K562 (cell line): ENCODE measurements around the gene KPNB1. TPM values are rescaled to one million over a fixed set of nuclear protein-coding genes. Genes with fewer than 3 reads are reported as not detected.

Experiments used
- ELF4 ChIP-seq: fragments of 450-650 bp; formaldehyde crosslinking; IDR thresholded peaks from 2 replicates; pipeline ENCODE4 v1.4.0; 2022; ENCODE audit warnings: missing genetic modification characterization
- FOXJ3 ChIP-seq: sonication (generic); formaldehyde crosslinking; IDR thresholded peaks from 2 replicates; pipeline ENCODE4 v1.4.0; 2020; ENCODE audit warnings: mild to moderate bottlenecking, missing genetic modification reagents
- HCFC1 ChIP-seq: IDR thresholded peaks from 2 replicates; pipeline ENCODE4 v1.6.1; 2012; ENCODE audit warnings: low read depth, low read length, improper control_type of control experiment
- MECOM ChIP-seq: fragments of 250-450 bp; sonication (Bioruptor Pico); IDR thresholded peaks from 2 replicates; pipeline ENCODE4 v1.8.0; 2022; ENCODE audit warnings: inconsistent platforms
- MTA1 ChIP-seq: fragments of 450-650 bp; IDR thresholded peaks from 2 replicates; pipeline ENCODE4 v1.6.1; 2017; ENCODE audit warnings: borderline replicate concordance
- TOE1 ChIP-seq, 2 experiments: fragments of 450-650 bp in 1 of 2; sonication (generic) in 1 of 2; formaldehyde crosslinking in 1 of 2; IDR thresholded peaks; 2 replicates each; pipeline versions ENCODE4 v1.7.1 to v1.8.0; 2016 to 2022; ENCODE audit warnings: borderline replicate concordance in 2 of 2, mild to moderate bottlenecking in 2 of 2, antibody characterized with exemption in 1 of 2, inconsistent platforms in 1 of 2, low read depth in 1 of 2, missing genetic modification reagents in 1 of 2, moderate library complexity in 1 of 2
- ZNF324 ChIP-seq: fragments of 250-450 bp; sonication (Bioruptor Pico); IDR thresholded peaks from 2 replicates; pipeline ENCODE4 v1.4.0; 2020; ENCODE audit warnings: mild to moderate bottlenecking
- ZNF354B ChIP-seq: fragments of 250-450 bp; sonication (Bioruptor Pico); IDR thresholded peaks from 2 replicates; pipeline ENCODE4 v1.4.0; 2020
- ZNF445 ChIP-seq: fragments of 250-450 bp; sonication (Bioruptor Pico); IDR thresholded peaks from 2 replicates; pipeline ENCODE4 v1.4.0; 2020; ENCODE audit warnings: low read depth, mild to moderate bottlenecking, moderate library complexity
- ZNF589 ChIP-seq: fragments of 200-800 bp; sonication (Bioruptor generic); IDR thresholded peaks from 2 replicates; pipeline ENCODE4 v1.6.1; 2016; ENCODE audit warnings: low read depth, missing genetic modification characterization, missing compliant biosample characterization
- polyA plus RNA-seq, 8 experiments: library from polyadenylated mRNA; depleted of rRNA in 4 of 8; stranded (reverse) in 5 of 8; unstranded in 3 of 8; fragments of >200 nt; fragmentation: Nextera tagmentation in 2 of 8; fragmentation: Illumina TruSeq in 1 of 8; extraction: Ambion mirVana in 2 of 8; extraction: Trizol in 1 of 8; gene quantifications; 2 replicates each; pipeline versions ENCODE4 v1.2.1 to v1.2.3, GENCODE V29; 2011 to 2014; ENCODE audit warnings: inconsistent platforms in 1 of 8, missing spikeins in 1 of 8
- total RNA-seq, 7 experiments: library from RNA; depleted of rRNA in 6 of 7; stranded (reverse); fragments of >200 nt in 6 of 7; fragmentation: Illumina TruSeq in 2 of 7; extraction: Trizol in 2 of 7; gene quantifications; 2 replicates each; pipeline versions ENCODE4 v1.2.1 to v1.2.3, GENCODE V29; 2011 to 2021; ENCODE audit warnings: low replicate concordance in 1 of 7
- TF ChIP-seq, protein P1 (sequence below), 3 experiments: fragments of 200-800 bp in 1 of 3; fragments of 250-450 bp in 1 of 3; fragments of 450-650 bp in 1 of 3; sonication (Bioruptor Pico) in 1 of 3; sonication (Bioruptor generic) in 1 of 3; formaldehyde crosslinking in 1 of 3; IDR thresholded peaks; 2 replicates each; pipeline versions ENCODE4 v1.6.1 to v1.8.0; 2016 to 2022; ENCODE audit warnings: mild to moderate bottlenecking in 2 of 3, missing genetic modification characterization in 2 of 3, missing compliant biosample characterization in 1 of 3, moderate library complexity in 1 of 3
- TF ChIP-seq, protein P2 (sequence below): fragments of 200-800 bp; sonication (Bioruptor generic); IDR thresholded peaks from 2 replicates; pipeline ENCODE4 v1.6.1; 2016; ENCODE audit warnings: missing genetic modification characterization, missing compliant biosample characterization
- TF ChIP-seq, protein P3 (sequence below), 2 experiments: fragments of 450-650 bp in 1 of 2; sonication (generic) in 1 of 2; formaldehyde crosslinking; conservative IDR thresholded peaks; 2 replicates each; pipeline versions ENCODE4 v1.4.0 to v1.8.1; 2020 to 2022; ENCODE audit warnings: mild to moderate bottlenecking in 1 of 2, missing genetic modification reagents in 1 of 2
- TF ChIP-seq, protein P4 (sequence below): sonication (generic); formaldehyde crosslinking; IDR thresholded peaks from 2 replicates; pipeline ENCODE4 v1.8.0; 2022; ENCODE audit warnings: mild to moderate bottlenecking, missing genetic modification reagents

The KPNB1 gene
- total and polyA plus RNA-seq, 9 of the 15 experiments (the other 6 are each of a cell fraction or from before 2014, with no cell fraction given), result 154 to 622 (median 354) TPM

DNA sequence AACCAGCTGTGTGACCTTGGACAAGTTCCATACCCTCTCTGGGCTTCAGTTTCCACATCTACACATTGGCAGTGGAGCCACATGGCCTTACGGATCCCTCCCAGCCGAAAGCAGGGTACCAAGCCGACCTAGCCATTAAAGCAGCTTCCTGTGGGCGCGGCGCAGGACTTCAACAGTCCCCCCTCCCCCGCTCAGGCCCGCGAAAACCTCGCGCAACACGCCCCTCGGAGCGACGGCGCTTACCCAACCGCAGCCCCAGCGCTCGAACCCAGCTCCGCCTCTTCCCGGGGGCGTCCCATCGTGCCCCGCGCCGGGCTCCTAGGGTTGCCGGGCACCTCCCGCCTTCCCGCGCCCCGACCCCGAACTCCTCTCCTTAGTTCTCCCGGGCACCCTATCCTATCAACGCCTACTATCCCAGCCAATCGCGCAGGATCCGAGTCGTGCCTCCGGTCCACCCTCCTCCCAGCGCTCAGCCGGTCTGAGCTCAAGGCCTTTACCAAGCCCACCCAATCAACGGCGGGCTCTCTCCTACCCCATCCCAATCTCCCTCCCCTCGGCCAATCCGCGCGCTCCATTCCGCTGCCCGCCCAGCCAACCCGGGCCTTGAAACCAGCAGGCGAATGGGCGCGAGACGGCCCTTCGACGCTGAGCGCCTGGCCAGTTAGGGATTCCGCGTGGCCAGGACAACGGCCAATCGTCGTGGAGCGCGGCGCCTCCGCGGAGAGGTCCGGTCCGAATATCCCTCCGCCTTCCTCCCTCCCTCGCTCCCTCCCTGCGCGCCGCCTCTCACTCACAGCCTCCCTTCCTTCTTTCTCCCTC is at the start of gene KPNB1 (continued):
- TF ChIP-seq, protein P1, sequence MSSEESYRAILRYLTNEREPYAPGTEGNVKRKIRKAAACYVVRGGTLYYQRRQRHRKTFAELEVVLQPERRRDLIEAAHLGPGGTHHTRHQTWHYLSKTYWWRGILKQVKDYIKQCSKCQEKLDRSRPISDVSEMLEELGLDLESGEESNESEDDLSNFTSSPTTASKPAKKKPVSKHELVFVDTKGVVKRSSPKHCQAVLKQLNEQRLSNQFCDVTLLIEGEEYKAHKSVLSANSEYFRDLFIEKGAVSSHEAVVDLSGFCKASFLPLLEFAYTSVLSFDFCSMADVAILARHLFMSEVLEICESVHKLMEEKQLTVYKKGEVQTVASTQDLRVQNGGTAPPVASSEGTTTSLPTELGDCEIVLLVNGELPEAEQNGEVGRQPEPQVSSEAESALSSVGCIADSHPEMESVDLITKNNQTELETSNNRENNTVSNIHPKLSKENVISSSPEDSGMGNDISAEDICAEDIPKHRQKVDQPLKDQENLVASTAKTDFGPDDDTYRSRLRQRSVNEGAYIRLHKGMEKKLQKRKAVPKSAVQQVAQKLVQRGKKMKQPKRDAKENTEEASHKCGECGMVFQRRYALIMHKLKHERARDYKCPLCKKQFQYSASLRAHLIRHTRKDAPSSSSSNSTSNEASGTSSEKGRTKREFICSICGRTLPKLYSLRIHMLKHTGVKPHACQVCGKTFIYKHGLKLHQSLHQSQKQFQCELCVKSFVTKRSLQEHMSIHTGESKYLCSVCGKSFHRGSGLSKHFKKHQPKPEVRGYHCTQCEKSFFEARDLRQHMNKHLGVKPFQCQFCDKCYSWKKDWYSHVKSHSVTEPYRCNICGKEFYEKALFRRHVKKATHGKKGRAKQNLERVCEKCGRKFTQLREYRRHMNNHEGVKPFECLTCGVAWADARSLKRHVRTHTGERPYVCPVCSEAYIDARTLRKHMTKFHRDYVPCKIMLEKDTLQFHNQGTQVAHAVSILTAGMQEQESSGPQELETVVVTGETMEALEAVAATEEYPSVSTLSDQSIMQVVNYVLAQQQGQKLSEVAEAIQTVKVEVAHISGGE (CRISPR knock-in tag; IDR thresholded peaks at IDR 0.05), result peak in 1 of 3 experiments; percentile 92; a peak in 3 of 6 replicates
- TF ChIP-seq, protein P2, sequence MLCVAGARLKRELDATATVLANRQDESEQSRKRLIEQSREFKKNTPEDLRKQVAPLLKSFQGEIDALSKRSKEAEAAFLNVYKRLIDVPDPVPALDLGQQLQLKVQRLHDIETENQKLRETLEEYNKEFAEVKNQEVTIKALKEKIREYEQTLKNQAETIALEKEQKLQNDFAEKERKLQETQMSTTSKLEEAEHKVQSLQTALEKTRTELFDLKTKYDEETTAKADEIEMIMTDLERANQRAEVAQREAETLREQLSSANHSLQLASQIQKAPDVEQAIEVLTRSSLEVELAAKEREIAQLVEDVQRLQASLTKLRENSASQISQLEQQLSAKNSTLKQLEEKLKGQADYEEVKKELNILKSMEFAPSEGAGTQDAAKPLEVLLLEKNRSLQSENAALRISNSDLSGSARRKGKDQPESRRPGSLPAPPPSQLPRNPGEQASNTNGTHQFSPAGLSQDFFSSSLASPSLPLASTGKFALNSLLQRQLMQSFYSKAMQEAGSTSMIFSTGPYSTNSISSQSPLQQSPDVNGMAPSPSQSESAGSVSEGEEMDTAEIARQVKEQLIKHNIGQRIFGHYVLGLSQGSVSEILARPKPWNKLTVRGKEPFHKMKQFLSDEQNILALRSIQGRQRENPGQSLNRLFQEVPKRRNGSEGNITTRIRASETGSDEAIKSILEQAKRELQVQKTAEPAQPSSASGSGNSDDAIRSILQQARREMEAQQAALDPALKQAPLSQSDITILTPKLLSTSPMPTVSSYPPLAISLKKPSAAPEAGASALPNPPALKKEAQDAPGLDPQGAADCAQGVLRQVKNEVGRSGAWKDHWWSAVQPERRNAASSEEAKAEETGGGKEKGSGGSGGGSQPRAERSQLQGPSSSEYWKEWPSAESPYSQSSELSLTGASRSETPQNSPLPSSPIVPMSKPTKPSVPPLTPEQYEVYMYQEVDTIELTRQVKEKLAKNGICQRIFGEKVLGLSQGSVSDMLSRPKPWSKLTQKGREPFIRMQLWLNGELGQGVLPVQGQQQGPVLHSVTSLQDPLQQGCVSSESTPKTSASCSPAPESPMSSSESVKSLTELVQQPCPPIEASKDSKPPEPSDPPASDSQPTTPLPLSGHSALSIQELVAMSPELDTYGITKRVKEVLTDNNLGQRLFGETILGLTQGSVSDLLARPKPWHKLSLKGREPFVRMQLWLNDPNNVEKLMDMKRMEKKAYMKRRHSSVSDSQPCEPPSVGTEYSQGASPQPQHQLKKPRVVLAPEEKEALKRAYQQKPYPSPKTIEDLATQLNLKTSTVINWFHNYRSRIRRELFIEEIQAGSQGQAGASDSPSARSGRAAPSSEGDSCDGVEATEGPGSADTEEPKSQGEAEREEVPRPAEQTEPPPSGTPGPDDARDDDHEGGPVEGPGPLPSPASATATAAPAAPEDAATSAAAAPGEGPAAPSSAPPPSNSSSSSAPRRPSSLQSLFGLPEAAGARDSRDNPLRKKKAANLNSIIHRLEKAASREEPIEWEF, result 0 out of 2 replicates have a peak, but pooled peaks have one; percentile 49
- TF ChIP-seq ZNF324 (CRISPR knock-in tag) (no peak), MTA1 (no peak), FOXJ3 (CRISPR knock-in tag) (no peak), ELF4 (CRISPR knock-in tag) (peak; percentile 85; the same call in 1 of the 2 replicates), MECOM (CRISPR knock-in tag) (no peak), TOE1 (IDR thresholded peaks at IDR 0.05; ENCODE audit: borderline replicate concordance) (peak; percentile 64; the same call in 1 of the 2 replicates), TOE1 (CRISPR knock-in tag; IDR thresholded peaks at IDR 0.05; ENCODE audit: borderline replicate concordance, low read depth) (peak; percentile 85; the same call in 1 of the 2 replicates), ZNF589 (CRISPR knock-in tag) (peak; percentile 98), ZNF354B (no peak), ZNF445 (CRISPR knock-in tag) (no peak), HCFC1 (peak; percentile 49; the same call in 1 of the 2 replicates)
- TF ChIP-seq, protein P3, sequence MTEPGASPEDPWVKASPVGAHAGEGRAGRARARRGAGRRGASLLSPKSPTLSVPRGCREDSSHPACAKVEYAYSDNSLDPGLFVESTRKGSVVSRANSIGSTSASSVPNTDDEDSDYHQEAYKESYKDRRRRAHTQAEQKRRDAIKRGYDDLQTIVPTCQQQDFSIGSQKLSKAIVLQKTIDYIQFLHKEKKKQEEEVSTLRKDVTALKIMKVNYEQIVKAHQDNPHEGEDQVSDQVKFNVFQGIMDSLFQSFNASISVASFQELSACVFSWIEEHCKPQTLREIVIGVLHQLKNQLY (CRISPR knock-in tag; conservative IDR thresholded peaks at IDR 0.05), result no peak
- TF ChIP-seq, protein P4, sequence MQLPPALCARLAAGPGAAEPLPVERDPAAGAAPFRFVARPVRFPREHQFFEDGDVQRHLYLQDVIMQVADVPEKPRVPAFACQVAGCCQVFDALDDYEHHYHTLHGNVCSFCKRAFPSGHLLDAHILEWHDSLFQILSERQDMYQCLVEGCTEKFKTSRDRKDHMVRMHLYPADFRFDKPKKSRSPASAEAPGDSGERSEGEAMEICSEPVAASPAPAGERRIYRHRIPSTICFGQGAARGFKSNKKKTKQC, result peak; percentile 72; the same call in 1 of the 2 replicates
